GM10248 (cell line): ENCODE results near the gene UPB1.
A peak's percentile ranks its signal among the peaks of the same experiment; 100 is the strongest.

Experiments
- CTCF ChIA-PET: fragments of 300-600 bp; sonication (Branson Sonifier 250); formaldehyde crosslinking; extraction: SDS; loops from one replicate; lab custom pipeline; 2021; ENCODE audit warnings: antibody characterized with exemption; lab: Yijun Ruan, JAX
- POLR2A ChIA-PET: fragments of 350-650 bp; sonication (Branson Sonifier 250); formaldehyde crosslinking; extraction: SDS; loops from one replicate; lab custom pipeline; 2020; ENCODE audit warnings: antibody characterized with exemption; lab: Yijun Ruan, JAX
- DNase-seq: peaks from one replicate; pipeline ENCODE4 v3.0.0; 2012; ENCODE audit errors: extremely low spot score
- CTCF ChIP-seq: IDR thresholded peaks from 2 replicates; pipeline ENCODE4 v1.5.1; 2012; ENCODE audit warnings: mild to moderate bottlenecking, low read depth; ENCODE audit errors: extremely low read depth, missing control alignments, control extremely low read depth

The UPB1 gene

GRCh38 chr22:24499706-24500276 lies 4.7 kb downstream of the UPB1 start:
- ChIA-PET CTCF (interaction anchor here (1.5 to 2.3 kb wide), 3 partner anchors 11 to 79 kb away, joined by 3 to 8 read pairs (median 4); no protein-coding TSS in a partner anchor), POLR2A (no interaction called here)
- TF ChIP-seq CTCF = no peak
- no peak for DNase-seq

- CTCF ChIA-PET = interaction anchor here (1.5 to 2.3 kb wide), 3 partner anchors 10 to 79 kb away, joined by 3 to 8 read pairs (median 4); no protein-coding TSS in a partner anchor
- POLR2A ChIA-PET = no interaction called here
- no peak for DNase-seq
- no peak for TF ChIP-seq CTCF
Measured at GRCh38 chr22:24500277-24500820, 5.2 kb downstream of the UPB1 start.

- no peak for TF ChIP-seq CTCF
- DNase-seq = no peak
- POLR2A ChIA-PET = no interaction called here
- CTCF ChIA-PET = interaction anchor here (0.6 to 3.0 kb wide), 7 partner anchors 28 to 85 kb away, joined by 3 to 11 read pairs (median 4); no protein-coding TSS in a partner anchor
Measured at GRCh38 chr22:24501301-24502005, 6.3 kb downstream of the UPB1 start.

- POLR2A ChIA-PET = no interaction called here
- CTCF ChIA-PET = interaction anchor here (0.6 to 3.0 kb wide), 21 partner anchors 14 to 179 kb away, joined by 3 to 23 read pairs (median 3); no protein-coding TSS in a partner anchor
- no peak for TF ChIP-seq CTCF
- DNase-seq = no peak
Measured at GRCh38 chr22:24502034-24502433, 6.9 kb downstream of the UPB1 start.

GRCh38 chr22:24502541-24502940 lies 7.4 kb downstream of the UPB1 start:
- POLR2A ChIA-PET = no interaction called here
- TF ChIP-seq CTCF = no peak
- no peak for DNase-seq
- CTCF ChIA-PET = interaction anchor here (0.6 to 3.0 kb wide), 27 partner anchors 13 to 179 kb away, joined by 3 to 23 read pairs (median 3); no protein-coding TSS in a partner anchor

GRCh38 chr22:24503137-24503842 lies 8.2 kb downstream of the UPB1 start:
- ChIA-PET CTCF (interaction anchor here (0.8 to 3.0 kb wide), 26 partner anchors 12 to 180 kb away, joined by 3 to 23 read pairs (median 4); no protein-coding TSS in a partner anchor), POLR2A (no interaction called here)
- DNase-seq = peak; percentile 87

More at GRCh38 chr22:24503137-24503842, 8.2 kb downstream of the UPB1 start:
- TF ChIP-seq CTCF = peak; percentile 76
